ENCODE measurements around the gene MICALL1.

GRCh38 chr22:37862570-37863325 lies 43.3 kb upstream of the MICALL1 start:
- no peak for TF ChIP-seq EZH2 (IDR thresholded peaks at IDR 0.05; ENCODE audit: borderline replicate concordance, low read length)
- TF ChIP-seq, protein P1, sequence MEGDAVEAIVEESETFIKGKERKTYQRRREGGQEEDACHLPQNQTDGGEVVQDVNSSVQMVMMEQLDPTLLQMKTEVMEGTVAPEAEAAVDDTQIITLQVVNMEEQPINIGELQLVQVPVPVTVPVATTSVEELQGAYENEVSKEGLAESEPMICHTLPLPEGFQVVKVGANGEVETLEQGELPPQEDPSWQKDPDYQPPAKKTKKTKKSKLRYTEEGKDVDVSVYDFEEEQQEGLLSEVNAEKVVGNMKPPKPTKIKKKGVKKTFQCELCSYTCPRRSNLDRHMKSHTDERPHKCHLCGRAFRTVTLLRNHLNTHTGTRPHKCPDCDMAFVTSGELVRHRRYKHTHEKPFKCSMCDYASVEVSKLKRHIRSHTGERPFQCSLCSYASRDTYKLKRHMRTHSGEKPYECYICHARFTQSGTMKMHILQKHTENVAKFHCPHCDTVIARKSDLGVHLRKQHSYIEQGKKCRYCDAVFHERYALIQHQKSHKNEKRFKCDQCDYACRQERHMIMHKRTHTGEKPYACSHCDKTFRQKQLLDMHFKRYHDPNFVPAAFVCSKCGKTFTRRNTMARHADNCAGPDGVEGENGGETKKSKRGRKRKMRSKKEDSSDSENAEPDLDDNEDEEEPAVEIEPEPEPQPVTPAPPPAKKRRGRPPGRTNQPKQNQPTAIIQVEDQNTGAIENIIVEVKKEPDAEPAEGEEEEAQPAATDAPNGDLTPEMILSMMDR (IDR thresholded peaks at IDR 0.05; ENCODE audit: low read length): no peak
